Measurements from ENCODE around the gene AHSG.

GRCh38 chr3:186589856-186590579 is 22.8 kb upstream of the AHSG start:
- TF ChIP-seq POLR2A (IDR thresholded peaks at IDR 0.05) (no peak), CTCF (IDR thresholded peaks at IDR 0.05) (no peak)

All from Peyer's patch (tissue), 4 donors.